Peyer's patch (tissue), 4 donors: ENCODE data around the gene DISP3.

ENCODE experiments used
- CTCF ChIP-seq, 6 experiments: fragments of 450-650 bp in 4 of 6; fragments of 200-600 bp in 2 of 6; sonication (generic) in 1 of 6; IDR thresholded peaks; one replicate each; pipeline ENCODE4 v1.5.1; 2017 to 2019; ENCODE audit warnings: antibody characterized with exemption in 6 of 6, mild to moderate bottlenecking in 3 of 6, moderate library complexity in 1 of 6
- POLR2A ChIP-seq, 2 donors: fragments of 450-650 bp; IDR thresholded peaks; one replicate each; pipeline ENCODE4 v1.5.1; 2017; ENCODE audit warnings: antibody characterized with exemption in 2 of 2, mild to moderate bottlenecking in 2 of 2, moderate library complexity in 2 of 2

GRCh38 chr1:11492235-11492634 is 13.3 kb downstream of the DISP3 start:
- TF ChIP-seq CTCF (IDR thresholded peaks at IDR 0.05) (no peak), POLR2A (IDR thresholded peaks at IDR 0.05) (no peak)
